ENCODE results near the gene PHLDB2.

DNA sequence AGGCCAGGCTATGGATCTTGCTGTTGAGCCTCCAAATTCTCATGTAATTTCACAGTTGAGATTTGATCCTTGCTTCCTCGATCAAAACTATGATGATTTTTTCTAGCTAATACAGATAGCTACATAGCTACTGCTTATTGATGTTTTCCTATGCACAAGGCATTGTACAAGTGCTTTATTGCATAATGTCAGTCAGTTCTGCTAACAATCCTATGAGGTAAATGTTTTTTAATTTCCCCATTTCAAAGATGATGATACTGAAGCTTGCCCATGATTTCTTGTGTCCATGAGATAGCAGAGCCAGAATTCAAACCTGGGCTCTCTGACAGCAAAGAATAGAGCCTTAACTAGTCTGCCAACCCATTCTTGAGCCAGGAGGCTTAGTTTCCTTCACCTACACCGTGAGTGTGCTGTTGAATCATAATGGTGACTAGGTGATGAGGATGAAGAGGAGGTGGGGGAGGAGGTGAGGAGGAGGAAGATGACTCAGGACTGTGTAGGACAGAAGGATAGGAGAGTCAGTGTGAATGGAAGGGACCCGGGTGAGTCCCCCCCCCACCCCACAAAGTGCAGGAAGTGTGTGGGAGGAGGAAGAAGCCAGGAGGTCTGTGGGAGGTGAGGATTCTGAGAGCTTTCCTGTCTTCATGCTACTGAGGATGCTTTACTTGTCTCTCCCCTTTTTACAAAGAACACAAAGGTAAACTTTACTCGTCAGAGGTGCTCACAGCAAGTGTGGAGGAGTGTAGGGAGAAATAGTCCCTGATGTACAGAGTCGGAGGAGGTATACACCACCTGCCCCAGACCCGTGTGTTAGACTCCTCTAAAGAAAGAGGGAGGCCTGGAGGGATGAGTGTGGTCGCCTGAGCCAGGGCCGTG is 143.3 kb downstream of the PHLDB2 start:
- TF ChIP-seq, protein P1, sequence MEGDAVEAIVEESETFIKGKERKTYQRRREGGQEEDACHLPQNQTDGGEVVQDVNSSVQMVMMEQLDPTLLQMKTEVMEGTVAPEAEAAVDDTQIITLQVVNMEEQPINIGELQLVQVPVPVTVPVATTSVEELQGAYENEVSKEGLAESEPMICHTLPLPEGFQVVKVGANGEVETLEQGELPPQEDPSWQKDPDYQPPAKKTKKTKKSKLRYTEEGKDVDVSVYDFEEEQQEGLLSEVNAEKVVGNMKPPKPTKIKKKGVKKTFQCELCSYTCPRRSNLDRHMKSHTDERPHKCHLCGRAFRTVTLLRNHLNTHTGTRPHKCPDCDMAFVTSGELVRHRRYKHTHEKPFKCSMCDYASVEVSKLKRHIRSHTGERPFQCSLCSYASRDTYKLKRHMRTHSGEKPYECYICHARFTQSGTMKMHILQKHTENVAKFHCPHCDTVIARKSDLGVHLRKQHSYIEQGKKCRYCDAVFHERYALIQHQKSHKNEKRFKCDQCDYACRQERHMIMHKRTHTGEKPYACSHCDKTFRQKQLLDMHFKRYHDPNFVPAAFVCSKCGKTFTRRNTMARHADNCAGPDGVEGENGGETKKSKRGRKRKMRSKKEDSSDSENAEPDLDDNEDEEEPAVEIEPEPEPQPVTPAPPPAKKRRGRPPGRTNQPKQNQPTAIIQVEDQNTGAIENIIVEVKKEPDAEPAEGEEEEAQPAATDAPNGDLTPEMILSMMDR (IDR thresholded peaks at IDR 0.05), result no peak
- TF ChIP-seq POLR2A (IDR thresholded peaks at IDR 0.05), result no peak
